ENCODE data around the gene S100A7A. TPM values are rescaled to one million over a fixed set of nuclear protein-coding genes. Genes with fewer than 3 reads are reported as not detected.

The S100A7A gene
- total and polyA plus RNA-seq, 9 donors = not detected

GRCh38 chr1:153371231-153371630, 45.1 kb upstream of the S100A7A start:
- WGBS, 3 donors = 92 to 95% (median 93%) methylated on average over 1 of the region's 1 CpG
- Histone ChIP-seq H3K4me1 (ENCODE audit: insufficient read depth) (no peaks in the 10 kb centered on the region), H3K36me3 (no peaks in the 10 kb centered on the region), H3K4me3 (no peak overlapping the region), H3K9me3 (no peaks in the 10 kb centered on the region), H3K27me3 (no peaks in the 10 kb centered on the region), H3K27ac (no peak overlapping the region)
- TF ChIP-seq, protein P1, sequence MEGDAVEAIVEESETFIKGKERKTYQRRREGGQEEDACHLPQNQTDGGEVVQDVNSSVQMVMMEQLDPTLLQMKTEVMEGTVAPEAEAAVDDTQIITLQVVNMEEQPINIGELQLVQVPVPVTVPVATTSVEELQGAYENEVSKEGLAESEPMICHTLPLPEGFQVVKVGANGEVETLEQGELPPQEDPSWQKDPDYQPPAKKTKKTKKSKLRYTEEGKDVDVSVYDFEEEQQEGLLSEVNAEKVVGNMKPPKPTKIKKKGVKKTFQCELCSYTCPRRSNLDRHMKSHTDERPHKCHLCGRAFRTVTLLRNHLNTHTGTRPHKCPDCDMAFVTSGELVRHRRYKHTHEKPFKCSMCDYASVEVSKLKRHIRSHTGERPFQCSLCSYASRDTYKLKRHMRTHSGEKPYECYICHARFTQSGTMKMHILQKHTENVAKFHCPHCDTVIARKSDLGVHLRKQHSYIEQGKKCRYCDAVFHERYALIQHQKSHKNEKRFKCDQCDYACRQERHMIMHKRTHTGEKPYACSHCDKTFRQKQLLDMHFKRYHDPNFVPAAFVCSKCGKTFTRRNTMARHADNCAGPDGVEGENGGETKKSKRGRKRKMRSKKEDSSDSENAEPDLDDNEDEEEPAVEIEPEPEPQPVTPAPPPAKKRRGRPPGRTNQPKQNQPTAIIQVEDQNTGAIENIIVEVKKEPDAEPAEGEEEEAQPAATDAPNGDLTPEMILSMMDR (IDR thresholded peaks at IDR 0.05) = no peak
- TF ChIP-seq EP300 (IDR thresholded peaks at IDR 0.05) = no peak
- TF ChIP-seq POLR2A (IDR thresholded peaks at IDR 0.05) = no peak
- no peak for DNase-seq
- intact Hi-C loops (cut with DNase I) = no loop called here

GRCh38 chr1:153372571-153372970, 43.7 kb upstream of the S100A7A start:
- 84 to 87% (median 86%) methylated on average over 2 of the region's 2 CpGs for WGBS, 3 donors
- H3K4me1 ChIP-seq (ENCODE audit: insufficient read depth) = no peaks in the 10 kb centered on the region
- no peak overlapping the region for H3K27ac ChIP-seq
- H3K36me3 ChIP-seq = no peaks in the 10 kb centered on the region
- H3K4me3 ChIP-seq = no peak overlapping the region
- no peak for DNase-seq
- intact Hi-C loops (cut with DNase I) = no loop called here
- TF ChIP-seq, protein P1 (IDR thresholded peaks at IDR 0.05) = no peak
- TF ChIP-seq EP300 (IDR thresholded peaks at IDR 0.05) = no peak
- no peaks in the 10 kb centered on the region for H3K9me3 ChIP-seq
- no peaks in the 10 kb centered on the region for H3K27me3 ChIP-seq

DNA sequence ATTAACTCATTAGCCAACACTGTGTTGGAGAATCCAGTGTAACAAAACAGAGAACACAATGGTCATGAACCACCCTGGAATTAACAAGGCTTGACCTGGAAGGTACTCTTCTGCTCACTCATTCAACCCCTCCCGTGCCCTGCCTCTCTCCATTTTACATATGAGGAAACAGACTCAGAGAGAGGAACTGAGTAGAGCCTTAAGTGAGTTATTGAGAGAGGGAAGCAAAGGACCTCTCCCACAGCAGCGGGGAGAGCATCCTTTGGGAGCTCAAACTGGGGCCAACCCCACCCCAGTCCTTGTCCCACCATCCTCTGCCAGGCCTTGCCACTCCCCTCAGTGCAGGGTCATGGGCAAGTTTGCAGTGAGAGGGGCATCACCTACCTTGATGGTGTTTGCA, 42.2 kb upstream of the S100A7A start:
- H3K9me3 ChIP-seq = no peaks in the 10 kb centered on the region
- 77 to 86% (median 83%) methylated on average over 2 of the region's 2 CpGs for WGBS, 3 donors
- H3K4me1 ChIP-seq (ENCODE audit: insufficient read depth) = no peaks in the 10 kb centered on the region
- H3K27me3 ChIP-seq = no peaks in the 10 kb centered on the region
- intact Hi-C loops (cut with DNase I) = no loop called here
- no peak overlapping the region for H3K27ac ChIP-seq
- DNase-seq = no peak
- no peaks in the 10 kb centered on the region for H3K36me3 ChIP-seq
- TF ChIP-seq, protein P1 (IDR thresholded peaks at IDR 0.05) = no peak
- TF ChIP-seq EP300 (IDR thresholded peaks at IDR 0.05) = no peak
- no peak for TF ChIP-seq POLR2A (IDR thresholded peaks at IDR 0.05)
- H3K4me3 ChIP-seq = no peak overlapping the region

GRCh38 chr1:153375511-153375910, 40.8 kb upstream of the S100A7A start, which contains the start of gene S100A12:
S100A12 (minus strand) TSS chr1:153375621; CDS start chr1:153374592, 1,029 bp downstream.
- TF ChIP-seq EP300 (IDR thresholded peaks at IDR 0.05) = no peak
- TF ChIP-seq POLR2A (IDR thresholded peaks at IDR 0.05) = no peak
- TF ChIP-seq, protein P1 (IDR thresholded peaks at IDR 0.05) = no peak
- intact Hi-C loops (cut with DNase I) = no loop called here
- no peak for DNase-seq
- no peaks in the 10 kb centered on the region for H3K27me3 ChIP-seq
- H3K4me1 ChIP-seq (ENCODE audit: insufficient read depth) = no peaks in the 10 kb centered on the region
- H3K4me3 ChIP-seq = no peak within 1 kb of the TSS
- H3K27ac ChIP-seq = no peak within 1 kb of the TSS
- no peaks in the 10 kb centered on the region for H3K9me3 ChIP-seq
- WGBS, 3 donors = 64 to 86% (median 86%) methylated on average over 1 of the region's 1 CpG
- no peaks in the 10 kb centered on the region for H3K36me3 ChIP-seq

Data from ovary (tissue), 9 donors.